AG09309 (cell line): Measurements from ENCODE around the gene ABTB1.

ENCODE experiments used
- DNase-seq: peaks from one replicate; pipeline ENCODE4 v3.0.0-alpha.2; 2010; ENCODE audit warnings: low read depth
- H3K4me3 ChIP-seq: 2 replicates; pipeline ENCODE4 v1.5.1; 2011; ENCODE audit warnings: mild to moderate bottlenecking, low read depth, low read length, moderate library complexity; ENCODE audit not compliant: control insufficient read depth
- TF ChIP-seq, protein P1 (sequence below): IDR thresholded peaks from 2 replicates; pipeline ENCODE4 v1.5.1; 2011; ENCODE audit warnings: mild to moderate bottlenecking, low read depth, low read length, inconsistent platforms; ENCODE audit not compliant: insufficient read depth, control insufficient read depth; ENCODE audit errors: missing control alignments

Gene ABTB1

DNA sequence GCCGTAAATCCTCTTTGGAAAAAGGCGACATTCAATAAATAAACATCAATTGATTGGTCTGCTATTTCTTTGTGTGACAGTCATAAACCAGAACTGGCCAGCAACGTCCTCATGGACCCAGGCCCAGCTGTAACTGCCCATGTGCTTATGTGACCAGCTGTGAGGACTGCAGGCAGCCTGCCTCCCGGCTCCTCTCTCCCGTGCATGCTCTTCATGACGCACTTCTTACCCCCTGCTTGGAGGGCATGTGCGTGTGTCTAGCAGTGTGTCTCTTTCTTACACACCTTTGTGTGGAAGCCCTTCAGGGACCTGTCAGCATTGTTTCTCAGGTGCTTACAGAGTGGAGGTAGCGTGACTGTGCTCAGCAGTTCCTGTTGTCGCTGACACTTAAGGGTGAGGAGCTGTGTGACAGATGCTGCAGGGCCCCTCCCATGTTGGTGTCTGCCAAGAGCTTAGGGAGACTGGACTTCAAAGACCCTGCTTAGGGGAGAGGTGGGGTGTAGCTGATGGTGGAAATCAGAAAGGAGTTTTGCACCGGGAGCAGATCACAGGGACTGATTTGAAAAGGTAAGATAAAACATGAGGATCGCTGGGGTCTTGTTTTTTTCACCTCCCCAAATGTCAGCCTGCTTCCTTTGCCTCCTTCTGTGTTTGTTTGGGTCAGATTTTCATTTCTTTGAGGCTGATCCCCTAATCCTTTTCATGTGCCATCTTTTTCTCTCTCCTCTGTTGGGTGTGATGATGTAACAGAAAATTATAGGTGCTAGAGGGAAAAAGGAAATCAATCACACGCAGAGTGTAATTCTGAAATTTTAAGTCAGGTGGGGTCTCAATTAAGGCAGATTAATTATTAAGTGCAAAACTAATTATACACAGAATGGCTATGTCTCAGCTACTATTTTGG lies 41.7 kb upstream of the ABTB1 start:
- DNase-seq: no peak
- TF ChIP-seq, protein P1, sequence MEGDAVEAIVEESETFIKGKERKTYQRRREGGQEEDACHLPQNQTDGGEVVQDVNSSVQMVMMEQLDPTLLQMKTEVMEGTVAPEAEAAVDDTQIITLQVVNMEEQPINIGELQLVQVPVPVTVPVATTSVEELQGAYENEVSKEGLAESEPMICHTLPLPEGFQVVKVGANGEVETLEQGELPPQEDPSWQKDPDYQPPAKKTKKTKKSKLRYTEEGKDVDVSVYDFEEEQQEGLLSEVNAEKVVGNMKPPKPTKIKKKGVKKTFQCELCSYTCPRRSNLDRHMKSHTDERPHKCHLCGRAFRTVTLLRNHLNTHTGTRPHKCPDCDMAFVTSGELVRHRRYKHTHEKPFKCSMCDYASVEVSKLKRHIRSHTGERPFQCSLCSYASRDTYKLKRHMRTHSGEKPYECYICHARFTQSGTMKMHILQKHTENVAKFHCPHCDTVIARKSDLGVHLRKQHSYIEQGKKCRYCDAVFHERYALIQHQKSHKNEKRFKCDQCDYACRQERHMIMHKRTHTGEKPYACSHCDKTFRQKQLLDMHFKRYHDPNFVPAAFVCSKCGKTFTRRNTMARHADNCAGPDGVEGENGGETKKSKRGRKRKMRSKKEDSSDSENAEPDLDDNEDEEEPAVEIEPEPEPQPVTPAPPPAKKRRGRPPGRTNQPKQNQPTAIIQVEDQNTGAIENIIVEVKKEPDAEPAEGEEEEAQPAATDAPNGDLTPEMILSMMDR: no peak
- H3K4me3 ChIP-seq: no peak overlapping the region

DNA sequence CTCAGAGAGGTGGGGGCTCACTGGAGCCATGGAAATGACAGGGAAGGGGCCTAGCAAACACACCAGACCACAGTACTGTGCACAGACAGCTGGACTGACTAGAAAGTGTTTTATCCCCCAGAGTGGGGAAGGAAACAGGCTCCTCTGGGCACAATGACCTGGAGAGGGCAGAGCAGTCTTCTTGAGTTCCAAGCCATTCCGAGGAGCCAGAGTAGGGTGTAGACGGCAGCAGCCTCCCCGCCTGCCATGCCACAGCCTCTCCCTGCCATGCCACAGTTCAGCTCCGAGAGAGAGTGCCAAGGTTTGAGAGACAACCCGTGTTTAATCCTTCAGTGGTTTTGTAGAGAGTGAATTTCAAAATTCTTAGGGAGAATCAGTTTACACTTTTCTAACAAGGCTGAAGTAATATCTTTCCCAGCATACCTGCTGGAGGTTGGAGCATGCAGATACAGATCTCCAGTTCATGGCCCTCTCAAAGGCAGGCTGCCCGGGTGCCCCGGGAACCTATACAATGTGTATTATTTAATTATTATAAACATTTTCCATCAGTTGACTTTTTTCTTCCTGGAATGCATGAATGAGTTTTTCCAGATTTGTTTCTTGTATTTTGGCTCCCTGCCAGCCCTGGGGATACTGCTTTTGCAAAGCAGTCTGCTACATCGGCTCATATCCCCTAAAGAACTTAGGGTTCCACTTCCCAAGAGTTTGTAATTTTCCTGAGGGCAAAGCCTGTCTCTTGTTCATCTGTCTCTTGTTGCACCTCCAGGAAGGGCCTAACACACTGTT lies 40.5 kb upstream of the ABTB1 start:
- no peak for DNase-seq
- TF ChIP-seq, protein P1: no peak
- H3K4me3 ChIP-seq: no peak overlapping the region

DNA sequence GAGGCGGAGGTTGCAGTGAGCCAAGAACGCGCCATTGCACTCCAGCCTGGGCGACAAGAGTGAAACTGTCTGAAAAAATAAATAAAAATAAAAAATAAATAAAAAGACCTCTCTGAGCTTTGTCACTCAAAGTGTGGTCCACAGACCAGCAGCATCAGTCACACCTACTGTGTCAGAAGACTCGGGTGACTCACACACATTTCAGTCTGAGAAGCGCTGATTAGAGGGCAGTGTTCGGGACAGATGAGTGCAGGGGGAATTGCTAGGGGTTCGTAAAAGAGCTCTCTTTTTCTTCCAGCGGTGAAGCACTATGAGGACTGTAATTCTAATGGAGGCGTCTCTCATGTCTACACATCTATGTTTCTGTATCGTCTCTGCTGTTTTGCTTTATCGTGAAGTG lies 38.1 kb upstream of the ABTB1 start:
- TF ChIP-seq, protein P1: no peak
- DNase-seq: no peak
- no peak overlapping the region for H3K4me3 ChIP-seq

DNA sequence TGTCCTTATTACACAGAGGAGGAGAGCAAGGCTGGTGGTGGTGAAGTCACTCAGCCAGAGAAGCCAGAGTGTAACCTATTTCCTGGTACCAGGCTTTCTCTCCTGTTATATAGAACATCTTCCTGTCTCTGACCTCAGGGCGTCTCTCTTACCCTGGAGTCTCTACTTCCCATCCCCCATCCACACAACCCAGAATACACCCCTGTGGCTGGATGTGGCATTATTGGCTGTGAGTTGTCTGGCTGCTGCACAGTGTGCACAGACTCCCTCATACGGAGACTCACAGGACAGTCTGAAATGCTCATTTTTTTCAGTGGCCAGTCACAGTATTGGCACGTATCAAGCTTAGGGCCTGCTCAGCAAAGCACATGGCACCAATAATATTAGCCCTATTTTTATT lies 35.2 kb upstream of the ABTB1 start:
- no peak for DNase-seq

DNA sequence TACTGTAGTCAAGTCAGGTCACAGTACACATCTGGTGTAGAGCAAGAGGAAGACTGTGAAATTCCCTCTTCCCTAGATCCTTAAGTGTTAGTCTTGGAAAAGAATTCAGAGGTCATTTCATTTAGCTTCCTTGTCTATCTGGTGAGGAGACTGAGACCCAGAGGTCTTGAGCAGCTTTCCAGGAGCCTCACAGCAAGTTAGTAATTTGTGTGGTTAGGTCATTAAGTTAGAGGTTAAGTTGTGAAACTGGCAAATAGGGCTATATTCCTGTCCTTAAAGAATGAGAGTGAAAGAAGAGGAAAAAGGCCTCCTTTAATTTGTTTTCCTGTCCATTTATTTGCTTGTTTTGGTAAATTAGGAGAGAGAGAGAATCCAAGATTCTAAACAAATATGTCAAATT lies 34.8 kb upstream of the ABTB1 start:
- H3K4me3 ChIP-seq: no peak overlapping the region
- no peak for DNase-seq
- TF ChIP-seq, protein P1: no peak

More for the DNA sequence above, 35.2 kb upstream of the ABTB1 start:
- no peak overlapping the region for H3K4me3 ChIP-seq
- TF ChIP-seq, protein P1: no peak

DNA sequence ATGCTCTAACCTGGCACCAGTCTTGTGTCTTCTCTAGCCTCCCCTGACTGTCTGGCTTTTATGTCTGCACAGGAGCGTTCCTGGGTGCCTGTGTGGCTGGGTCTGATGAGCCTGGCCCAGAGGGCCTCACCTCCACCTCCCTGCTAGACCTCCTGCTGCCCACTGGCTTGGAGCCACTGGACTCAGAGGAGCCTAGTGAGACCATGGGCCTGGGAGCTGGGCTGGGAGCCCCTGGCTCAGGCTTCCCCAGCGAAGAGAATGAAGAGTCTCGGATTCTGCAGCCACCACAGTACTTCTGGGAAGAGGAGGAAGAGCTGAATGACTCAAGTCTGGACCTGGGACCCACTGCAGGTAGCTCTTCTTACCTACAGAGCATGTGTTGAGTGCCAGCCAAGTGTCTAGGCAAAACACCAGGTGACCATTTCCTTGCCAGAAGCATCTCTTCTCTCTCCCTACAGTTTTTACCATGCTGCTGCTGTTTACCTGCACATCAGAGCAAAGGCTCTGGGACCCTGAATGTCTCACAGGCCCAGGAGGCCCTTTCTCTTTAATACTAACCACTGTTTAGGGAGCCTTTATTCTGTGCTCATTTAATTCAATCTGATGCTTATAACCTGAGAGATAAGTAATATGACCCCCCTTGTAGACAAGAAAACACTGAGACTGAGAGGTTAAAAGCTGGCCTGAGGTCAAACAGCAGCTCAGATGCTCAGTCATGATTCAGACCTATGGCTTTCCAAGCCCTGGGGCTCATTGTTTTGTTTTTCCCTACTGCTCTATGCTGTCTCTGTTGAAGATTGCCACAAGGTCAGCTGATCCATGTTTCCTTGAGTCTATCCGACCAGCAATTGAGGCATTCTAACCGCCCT lies 33.3 kb upstream of the ABTB1 start:
- TF ChIP-seq, protein P1: no peak
- DNase-seq: no peak
- H3K4me3 ChIP-seq: no peak overlapping the region
